Measurements from ENCODE around the gene CCNQ. TPM values are rescaled to one million over a fixed set of nuclear protein-coding genes. Genes with fewer than 3 reads are reported as not detected.

CCNQ gene
- total RNA-seq, 1 donor from 2014 or later = 15.2 TPM

- no peak overlapping the region for H3K27ac ChIP-seq
- no peak overlapping the region for H3K4me2 ChIP-seq
- H3K4me3 Mint-ChIP-seq = no peak overlapping the region
- H2AFZ ChIP-seq (replicated peaks) = no peak overlapping the region
- TF ChIP-seq CTCF (IDR thresholded peaks at IDR 0.05) = peak; percentile 8
- no peak for TF ChIP-seq EZH2 (IDR thresholded peaks at IDR 0.05)
- H3K27me3 Mint-ChIP-seq (ENCODE audit: insufficient read depth, low read depth) = peaks cover 4% of the 10 kb centered on the region
- no peaks in the 10 kb centered on the region for H3K79me2 ChIP-seq (ENCODE audit: low read depth)
- peaks cover 5% of the 10 kb centered on the region for H3K4me1 Mint-ChIP-seq
- no peaks in the 10 kb centered on the region for H3K36me3 ChIP-seq
- H3K36me3 Mint-ChIP-seq = no peaks in the 10 kb centered on the region
- H3K9ac ChIP-seq = no peak overlapping the region
- no peak overlapping the region for H3K27ac Mint-ChIP-seq
- DNase-seq (ENCODE audit: low spot score) = no peak
- H3K9me3 Mint-ChIP-seq = peaks cover 24% of the 10 kb centered on the region
- H3K27me3 ChIP-seq = no peaks in the 10 kb centered on the region
- no peaks in the 10 kb centered on the region for H3F3A ChIP-seq (ENCODE audit: low read depth)
- H3K4me3 ChIP-seq = no peak overlapping the region
- H3K4me1 ChIP-seq = no peaks in the 10 kb centered on the region
- H4K20me1 ChIP-seq (ENCODE audit: low read depth) = no peaks in the 10 kb centered on the region
- H3K9me3 ChIP-seq (ENCODE audit: low read depth) = no peaks in the 10 kb centered on the region
Measured at GRCh38 chrX:153568451-153569011, 30.4 kb downstream of the CCNQ start.

DNA sequence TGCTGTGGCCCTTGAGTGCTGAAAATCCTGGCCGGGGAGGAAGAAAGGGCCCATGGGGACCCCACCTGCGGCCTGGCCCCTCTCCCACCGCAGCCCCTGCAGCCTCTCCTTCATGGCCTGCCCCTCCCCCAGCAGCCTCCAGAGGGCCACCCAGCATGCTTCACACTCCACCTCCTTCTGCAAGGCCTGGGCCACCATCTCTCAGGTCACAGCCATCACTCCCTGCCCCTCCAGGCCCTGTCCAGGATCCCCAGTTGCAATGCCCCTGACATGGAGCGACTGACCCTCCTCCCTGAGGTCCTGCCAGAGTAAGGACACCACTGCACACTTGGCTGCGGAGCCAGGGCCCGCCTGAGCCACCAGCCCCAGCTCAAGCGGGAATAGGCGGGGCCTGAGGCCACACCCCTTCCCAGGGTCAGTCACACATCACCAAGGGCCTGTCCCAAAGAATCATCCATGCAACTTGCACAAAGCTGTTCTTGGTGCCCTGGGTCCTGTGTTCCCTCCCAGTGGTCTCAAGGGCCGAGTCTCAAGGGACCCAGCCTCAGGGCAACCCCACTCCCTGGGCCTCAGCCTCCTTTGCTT, 32.9 kb downstream of the CCNQ start:
- Mint-ChIP-seq H3K27me3 (ENCODE audit: insufficient read depth, low read depth) (peaks cover 6% of the 10 kb centered on the region), H3K27ac (no peak overlapping the region), H3K4me3 (no peak overlapping the region), H3K9me3 (peaks cover 26% of the 10 kb centered on the region), H3K36me3 (no peaks in the 10 kb centered on the region), H3K4me1 (peaks cover 5% of the 10 kb centered on the region)
- H3K79me2 ChIP-seq (ENCODE audit: low read depth) = no peaks in the 10 kb centered on the region
- TF ChIP-seq EZH2 (IDR thresholded peaks at IDR 0.05) (no peak), EZH2phosphoT487 (IDR thresholded peaks at IDR 0.05) (no peak), CTCF (IDR thresholded peaks at IDR 0.05) (no peak)
- H3K9ac ChIP-seq = no peak overlapping the region
- H3K4me3 ChIP-seq = no peak overlapping the region
- no peaks in the 10 kb centered on the region for H3K9me3 ChIP-seq (ENCODE audit: low read depth)
- H3K4me2 ChIP-seq = no peak overlapping the region
- H3K27ac ChIP-seq = no peak overlapping the region
- no peak overlapping the region for H2AFZ ChIP-seq (replicated peaks)
- no peaks in the 10 kb centered on the region for H3K36me3 ChIP-seq
- H3K4me1 ChIP-seq = no peaks in the 10 kb centered on the region
- H3K27me3 ChIP-seq = no peaks in the 10 kb centered on the region
- H3F3A ChIP-seq (ENCODE audit: low read depth) = no peaks in the 10 kb centered on the region
- peak; percentile 33 for DNase-seq (ENCODE audit: low spot score)
- H4K20me1 ChIP-seq (ENCODE audit: low read depth) = no peaks in the 10 kb centered on the region

GRCh38 chrX:153564047-153564606, 34.8 kb downstream of the CCNQ start:
- Mint-ChIP-seq H3K9me3 (peaks cover 24% of the 10 kb centered on the region), H3K36me3 (no peaks in the 10 kb centered on the region), H3K27ac (no peak overlapping the region), H3K27me3 (ENCODE audit: insufficient read depth, low read depth) (peaks cover 6% of the 10 kb centered on the region), H3K4me1 (peaks cover 5% of the 10 kb centered on the region), H3K4me3 (no peak overlapping the region)
- H3K27me3 ChIP-seq = no peaks in the 10 kb centered on the region
- H3K9ac ChIP-seq = no peak overlapping the region
- H3F3A ChIP-seq (ENCODE audit: low read depth) = no peaks in the 10 kb centered on the region
- no peaks in the 10 kb centered on the region for H4K20me1 ChIP-seq (ENCODE audit: low read depth)
- H2AFZ ChIP-seq (replicated peaks) = no peak overlapping the region
- no peaks in the 10 kb centered on the region for H3K79me2 ChIP-seq (ENCODE audit: low read depth)
- DNase-seq (ENCODE audit: low spot score) = no peak
- H3K9me3 ChIP-seq (ENCODE audit: low read depth) = no peaks in the 10 kb centered on the region
- no peak overlapping the region for H3K4me2 ChIP-seq
- H3K4me3 ChIP-seq = no peak overlapping the region
- no peak overlapping the region for H3K27ac ChIP-seq
- H3K4me1 ChIP-seq = no peaks in the 10 kb centered on the region
- no peaks in the 10 kb centered on the region for H3K36me3 ChIP-seq
- TF ChIP-seq EZH2phosphoT487 (IDR thresholded peaks at IDR 0.05) (no peak), EZH2 (IDR thresholded peaks at IDR 0.05) (no peak), CTCF (IDR thresholded peaks at IDR 0.05) (no peak)

All from neural progenitor cell (in vitro differentiated cells).